AG10803 (cell line): ENCODE measurements around the gene LYVE1.

Experiments used
- DNase-seq: peaks from one replicate; pipeline ENCODE4 v3.0.0; 2010; ENCODE audit warnings: low read depth
- H3K4me3 ChIP-seq: 2 replicates; pipeline ENCODE4 v1.5.1; 2011; ENCODE audit warnings: mild to moderate bottlenecking, low read length, control low read depth
- CTCF ChIP-seq: conservative IDR thresholded peaks from 2 replicates; pipeline ENCODE4 v1.5.1; 2011; ENCODE audit warnings: mild to moderate bottlenecking, low read length, control low read depth, inconsistent platforms

The LYVE1 gene

DNA sequence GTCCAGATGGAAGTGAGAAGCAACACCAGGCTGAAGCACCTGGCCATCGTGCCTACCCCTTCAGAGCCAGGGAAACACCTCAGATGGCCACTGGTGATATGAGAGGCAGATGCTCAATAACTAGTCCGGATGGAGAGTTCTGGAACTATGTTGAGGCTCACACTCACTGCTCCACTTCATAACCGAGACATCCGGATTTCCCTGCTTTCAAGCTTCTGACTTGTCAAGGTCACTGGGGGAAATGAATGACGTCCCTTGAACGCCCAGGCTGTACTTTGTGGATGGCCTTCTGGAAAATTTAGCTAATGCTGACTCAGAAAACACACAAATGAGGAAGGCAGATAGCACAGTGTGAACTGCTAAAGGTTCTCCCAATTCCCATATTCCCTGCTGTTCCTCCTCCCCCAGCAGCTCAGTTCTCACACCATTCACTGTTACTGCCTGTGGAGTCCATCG lies at the start of gene LYVE1:
LYVE1 (minus strand) TSS at position 180 of the 456 bp plus-strand sequence; CDS start at position 47, 133 bp downstream.
- no peak within 1 kb of the TSS for H3K4me3 ChIP-seq
- no peak for DNase-seq
- no peak for TF ChIP-seq CTCF

DNA sequence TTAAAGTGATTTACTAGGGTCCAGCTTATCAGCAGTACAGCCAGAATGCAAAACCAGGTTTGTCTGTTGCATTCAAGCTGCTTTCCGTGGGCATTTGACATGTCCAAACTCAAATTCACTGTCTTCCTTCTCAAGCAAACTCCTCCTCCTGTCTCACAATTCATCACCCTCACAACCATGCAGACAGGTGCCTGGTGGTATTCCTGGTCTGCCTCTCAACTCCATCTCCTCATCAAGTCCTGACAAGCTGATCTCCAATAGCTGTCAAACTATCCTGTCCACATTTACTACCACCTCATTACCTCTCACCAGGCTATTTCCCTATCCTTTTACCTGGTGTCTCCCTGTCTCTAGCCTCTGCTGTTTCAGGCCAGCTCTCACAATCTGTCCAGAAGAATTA lies 49.1 kb upstream of the LYVE1 start:
- no peak for DNase-seq
- H3K4me3 ChIP-seq: no peak overlapping the region
- TF ChIP-seq CTCF: no peak

GRCh38 chr11:10611979-10612862 lies 43.8 kb upstream of the LYVE1 start:
- DNase-seq: no peak
- no peak overlapping the region for H3K4me3 ChIP-seq
- no peak for TF ChIP-seq CTCF

DNA sequence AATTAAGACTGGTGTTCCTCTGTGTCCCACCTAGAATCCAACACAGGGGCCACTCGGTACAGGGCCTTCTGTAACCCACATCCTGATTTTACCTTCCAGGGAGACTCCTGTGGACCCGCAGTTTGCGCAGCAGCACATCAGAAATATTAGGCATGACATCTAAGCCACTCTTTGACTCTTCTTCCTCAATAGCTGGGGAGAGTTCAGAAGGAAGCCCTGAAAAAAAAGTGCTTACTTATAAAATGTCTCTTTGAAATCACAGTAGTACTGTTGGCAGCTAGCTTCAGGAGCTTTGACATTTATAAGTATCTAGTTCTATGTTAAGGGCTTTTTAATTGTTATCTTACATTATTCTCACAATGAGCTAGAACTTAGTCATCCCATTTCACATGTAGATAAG lies 41.2 kb upstream of the LYVE1 start:
- no peak for TF ChIP-seq CTCF
- no peak for DNase-seq
- H3K4me3 ChIP-seq: no peak overlapping the region

GRCh38 chr11:10608584-10608983 lies 40.1 kb upstream of the LYVE1 start:
- DNase-seq: no peak

DNA sequence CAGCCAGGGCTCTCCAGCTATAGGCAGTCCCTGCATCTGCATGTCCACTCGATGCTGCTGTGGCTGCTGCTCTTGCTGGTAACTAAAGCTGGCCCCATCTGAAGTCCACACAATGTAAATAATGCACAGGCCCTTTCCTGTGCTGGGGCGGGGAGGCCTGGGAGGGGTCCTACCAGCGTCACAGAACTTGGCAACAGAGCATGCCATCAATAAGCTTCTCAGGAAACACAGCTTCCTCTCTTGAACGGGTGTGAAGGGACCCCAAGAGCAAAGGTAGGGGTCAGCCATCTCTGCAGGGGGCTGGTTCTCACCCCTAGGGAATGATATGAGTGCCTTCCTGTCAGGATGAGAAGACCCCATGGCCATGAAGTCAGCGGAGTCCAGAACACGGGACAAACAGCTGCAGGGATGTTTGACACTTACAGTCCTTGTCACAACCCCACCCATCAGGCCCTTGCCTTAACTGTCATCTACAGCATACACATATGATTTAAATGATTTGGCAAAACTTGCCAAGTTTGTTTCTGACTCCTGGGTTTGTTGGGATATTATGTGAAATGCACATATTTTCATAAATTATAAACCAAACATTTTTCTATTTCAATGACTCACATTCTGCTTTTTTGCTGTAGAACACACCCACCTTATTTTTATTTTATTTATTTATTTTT lies 39.1 kb upstream of the LYVE1 start:
- no peak for DNase-seq
- no peak overlapping the region for H3K4me3 ChIP-seq
- no peak for TF ChIP-seq CTCF

More at GRCh38 chr11:10608584-10608983, 40.1 kb upstream of the LYVE1 start:
- no peak overlapping the region for H3K4me3 ChIP-seq
- TF ChIP-seq CTCF: no peak
